CD14-positive monocyte (primary cell): Measurements from ENCODE around the gene CRIM1. TPM values are rescaled to one million over a fixed set of nuclear protein-coding genes. Genes with fewer than 3 reads are reported as not detected.

Experiments used
- DNase-seq, 3 donors: peaks; one replicate each; pipeline ENCODE4 v3.0.0-alpha.2; 2011 to 2022
- H2AFZ ChIP-seq: 2 replicates; pipeline ENCODE4 v1.6.0; 2012; ENCODE audit warnings: mild to moderate bottlenecking, low read depth, low read length, inconsistent platforms; ENCODE audit not compliant: insufficient read depth, poor library complexity, severe bottlenecking
- H3K27ac ChIP-seq, 2 donors: 1 replicate in 1 of 2; 2 replicates in 1 of 2; pipeline ENCODE4 v1.5.1; 2012 to 2013; ENCODE audit warnings: low read length in 2 of 2, control low read depth in 1 of 2, inconsistent platforms in 1 of 2, low read depth in 1 of 2, mild to moderate bottlenecking in 1 of 2
- H3K27me3 ChIP-seq, 2 donors: one replicate each; pipeline versions ENCODE4 v1.6.0 to v1.6.1; 2011 to 2013; ENCODE audit warnings: low read length in 2 of 2; ENCODE audit not compliant: control insufficient read depth in 2 of 2, insufficient read depth in 2 of 2
- H3K36me3 ChIP-seq, 2 donors: replicated peaks in 1 of 2; 1 replicate in 1 of 2; 2 replicates in 1 of 2; pipeline versions ENCODE4 v1.5.1 to v1.6.1; 2012 to 2013; ENCODE audit warnings: low read length in 2 of 2, control low read depth in 1 of 2, inconsistent platforms in 1 of 2, mild to moderate bottlenecking in 1 of 2; ENCODE audit not compliant: insufficient read depth in 2 of 2, control insufficient read depth in 1 of 2
- H3K4me1 ChIP-seq, 2 donors: 1 replicate in 1 of 2; 2 replicates in 1 of 2; pipeline versions ENCODE4 v1.5.1 to v1.6.1; 2012 to 2013; ENCODE audit warnings: low read length in 2 of 2, control low read depth in 1 of 2, inconsistent platforms in 1 of 2, mild to moderate bottlenecking in 1 of 2, moderate library complexity in 1 of 2; ENCODE audit not compliant: insufficient read depth in 2 of 2, control insufficient read depth in 1 of 2
- H3K4me2 ChIP-seq: replicated peaks from 2 replicates; pipeline ENCODE3; 2012; ENCODE audit warnings: low read length, moderate library complexity, mild to moderate bottlenecking; ENCODE audit not compliant: poor library complexity, severe bottlenecking; ENCODE audit errors: extremely low read depth
- H3K4me3 ChIP-seq, 3 experiments: fragments of 200-600 bp in 1 of 3; sonication (generic) in 1 of 3; replicated peaks in 1 of 3; 1 replicate in 2 of 3; 2 replicates in 1 of 3; pipeline ENCODE4 v1.5.1; 2011 to 2013; ENCODE audit warnings: low read length in 3 of 3, mild to moderate bottlenecking in 3 of 3, control low read depth in 2 of 3, low read depth in 2 of 3, inconsistent platforms in 1 of 3, moderate library complexity in 1 of 3
- H3K79me2 ChIP-seq: 2 replicates; pipeline ENCODE4 v1.6.0; 2012; ENCODE audit warnings: mild to moderate bottlenecking, control low read depth, inconsistent platforms, low read length, moderate library complexity; ENCODE audit not compliant: insufficient read depth
- H3K9ac ChIP-seq: 2 replicates; pipeline ENCODE4 v1.6.0; 2017; ENCODE audit warnings: low read length, mild to moderate bottlenecking; ENCODE audit not compliant: insufficient read depth, poor library complexity, severe bottlenecking
- H3K9me3 ChIP-seq, 2 donors: replicated peaks in 1 of 2; 1 replicate in 1 of 2; 2 replicates in 1 of 2; pipeline versions ENCODE4 v1.5.1 to v1.6.1; 2012 to 2013; ENCODE audit warnings: low read length in 2 of 2, control low read depth in 1 of 2; ENCODE audit not compliant: control insufficient read depth in 1 of 2, insufficient read depth in 1 of 2
- H4K20me1 ChIP-seq: 2 replicates; pipeline ENCODE4 v1.6.0; 2012; ENCODE audit warnings: mild to moderate bottlenecking, low read length, control low read depth, moderate library complexity; ENCODE audit not compliant: insufficient read depth
- H3K27ac Mint-ChIP-seq, 7 donors: one replicate each; pipeline ENCODE4 v1.8.0; 2020; ENCODE audit warnings: mild to moderate bottlenecking in 7 of 7, mixed read lengths in 7 of 7, moderate library complexity in 6 of 7, inconsistent platforms in 2 of 7
- H3K27me3 Mint-ChIP-seq, 3 donors: one replicate each; pipeline ENCODE4 v1.8.0; 2021 to 2022; ENCODE audit warnings: low read depth in 3 of 3, mild to moderate bottlenecking in 3 of 3, mixed read lengths in 3 of 3, moderate library complexity in 3 of 3, inconsistent platforms in 1 of 3
- H3K36me3 Mint-ChIP-seq, 2 donors: one replicate each; pipeline ENCODE4 v1.8.0; 2020; ENCODE audit warnings: mixed read lengths in 2 of 2, inconsistent platforms in 1 of 2, mild to moderate bottlenecking in 1 of 2
- H3K4me1 Mint-ChIP-seq: one replicate; pipeline ENCODE4 v1.8.0; 2020; ENCODE audit warnings: mild to moderate bottlenecking, mixed read lengths
- H3K4me3 Mint-ChIP-seq, 2 donors: one replicate each; pipeline ENCODE4 v1.8.0; 2020; ENCODE audit warnings: mild to moderate bottlenecking in 2 of 2, mixed read lengths in 2 of 2, moderate library complexity in 1 of 2
- H3K9me3 Mint-ChIP-seq, 7 donors: one replicate each; pipeline ENCODE4 v1.8.0; 2020 to 2022; ENCODE audit warnings: mixed read lengths in 7 of 7, mild to moderate bottlenecking in 6 of 7, moderate library complexity in 6 of 7, inconsistent platforms in 2 of 7
- WGBS: methylation state at CpG from one replicate; pipeline ENCODE4 v1.1.5; 2013; ENCODE audit warnings: missing lambda C conversion rate; ENCODE audit not compliant: insufficient coverage; 5-methylcytosine and 5-hydroxymethylcytosine counted together
- intact Hi-C, 2 donors: fragments of 100-400 bp; cut with micrococcal nuclease; formaldehyde crosslinking; loops; one replicate each; pipeline versions ENCODE4 v1.15.0 to v1.15.1; 2023
- polyA plus RNA-seq, 3 donors: library from polyadenylated mRNA; depleted of rRNA in 1 of 3; unstranded in 2 of 3; stranded (reverse) in 1 of 3; fragments of 300-500 nt in 2 of 3; fragments of >200 nt in 1 of 3; fragmentation: Illumina TruSeq in 2 of 3; gene quantifications; 1 replicate in 2 of 3; 2 replicates in 1 of 3; pipeline ENCODE4 v1.2.3, GENCODE V29; 2012 to 2021
- TF ChIP-seq, protein P1 (sequence below): fragments of 200-600 bp; IDR thresholded peaks from one replicate; pipeline ENCODE4 v1.8.0; 2022; ENCODE audit warnings: antibody characterized with exemption, mild to moderate bottlenecking

CRIM1 gene
- polyA plus RNA-seq, 3 donors, result 0.08 to 0.27 TPM; not detected in 1

DNA sequence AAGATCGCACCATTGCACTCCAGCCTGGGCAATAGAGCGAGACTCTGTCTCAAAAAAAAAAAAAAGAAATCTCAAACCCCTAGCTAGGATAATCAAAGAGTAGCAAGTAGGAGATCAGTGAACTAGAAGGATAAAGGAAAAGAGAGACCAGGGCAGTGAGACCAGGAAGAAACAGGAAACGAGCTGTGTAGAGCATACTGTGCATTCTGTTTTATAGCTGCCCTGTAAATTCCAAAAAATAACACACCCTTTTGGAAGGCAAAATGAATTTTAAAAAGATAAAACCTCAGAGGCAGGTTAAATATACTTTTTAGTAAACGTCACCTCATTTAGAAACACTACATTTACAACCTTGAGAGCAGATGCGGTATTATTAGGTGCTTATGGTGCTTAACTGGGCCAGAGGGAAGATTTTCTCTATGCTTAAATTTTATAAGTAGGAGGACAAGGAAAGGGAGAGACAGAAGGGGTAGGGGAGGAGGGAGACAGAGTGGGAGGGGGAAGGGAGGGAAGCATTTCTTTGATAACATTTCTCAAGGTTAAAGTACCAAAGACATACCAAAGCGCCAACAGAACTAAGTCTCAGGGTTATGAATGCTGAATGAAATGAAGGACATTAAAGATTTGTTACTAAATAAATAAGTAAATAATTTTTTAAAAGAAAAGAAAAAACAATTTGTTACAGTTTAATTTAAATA is 212.3 kb downstream of the CRIM1 start:
- Histone ChIP-seq H3K27ac (no peak overlapping the region), H3K4me1 (peaks cover 26 to 30% of the 10 kb centered on the region in 2 donors), H3K4me3 (no peak overlapping the region), H3K9me3 (no peaks in the 10 kb centered on the region), H3K27me3 (no peaks in the 10 kb centered on the region), H3K36me3 (peaks cover 37 to 58% of the 10 kb centered on the region in 2 donors), H2AFZ (no peak overlapping the region), H3K79me2 (peaks cover 20% of the 10 kb centered on the region), H3K4me2 (no peak overlapping the region), H4K20me1 (peaks cover 15% of the 10 kb centered on the region), H3K9ac (no peak overlapping the region)
- Mint-ChIP-seq H3K4me1 (peaks cover 28% of the 10 kb centered on the region), H3K4me3 (no peak overlapping the region), H3K9me3 (no peaks in the 10 kb centered on the region), H3K36me3 (peaks cover 59 to 73% of the 10 kb centered on the region in 2 donors), H3K27me3 (peaks cover 0 to 2% (median 0%) of the 10 kb centered on the region in 3 donors), H3K27ac (peak overlapping the region in 1 of 7 donors; percentile 64)
- intact Hi-C loops, result no loop called here
- WGBS, result 60% methylated on average over 1 of the region's 6 CpGs
- no peak for DNase-seq
- TF ChIP-seq, protein P1, sequence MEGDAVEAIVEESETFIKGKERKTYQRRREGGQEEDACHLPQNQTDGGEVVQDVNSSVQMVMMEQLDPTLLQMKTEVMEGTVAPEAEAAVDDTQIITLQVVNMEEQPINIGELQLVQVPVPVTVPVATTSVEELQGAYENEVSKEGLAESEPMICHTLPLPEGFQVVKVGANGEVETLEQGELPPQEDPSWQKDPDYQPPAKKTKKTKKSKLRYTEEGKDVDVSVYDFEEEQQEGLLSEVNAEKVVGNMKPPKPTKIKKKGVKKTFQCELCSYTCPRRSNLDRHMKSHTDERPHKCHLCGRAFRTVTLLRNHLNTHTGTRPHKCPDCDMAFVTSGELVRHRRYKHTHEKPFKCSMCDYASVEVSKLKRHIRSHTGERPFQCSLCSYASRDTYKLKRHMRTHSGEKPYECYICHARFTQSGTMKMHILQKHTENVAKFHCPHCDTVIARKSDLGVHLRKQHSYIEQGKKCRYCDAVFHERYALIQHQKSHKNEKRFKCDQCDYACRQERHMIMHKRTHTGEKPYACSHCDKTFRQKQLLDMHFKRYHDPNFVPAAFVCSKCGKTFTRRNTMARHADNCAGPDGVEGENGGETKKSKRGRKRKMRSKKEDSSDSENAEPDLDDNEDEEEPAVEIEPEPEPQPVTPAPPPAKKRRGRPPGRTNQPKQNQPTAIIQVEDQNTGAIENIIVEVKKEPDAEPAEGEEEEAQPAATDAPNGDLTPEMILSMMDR, result no peak

DNA sequence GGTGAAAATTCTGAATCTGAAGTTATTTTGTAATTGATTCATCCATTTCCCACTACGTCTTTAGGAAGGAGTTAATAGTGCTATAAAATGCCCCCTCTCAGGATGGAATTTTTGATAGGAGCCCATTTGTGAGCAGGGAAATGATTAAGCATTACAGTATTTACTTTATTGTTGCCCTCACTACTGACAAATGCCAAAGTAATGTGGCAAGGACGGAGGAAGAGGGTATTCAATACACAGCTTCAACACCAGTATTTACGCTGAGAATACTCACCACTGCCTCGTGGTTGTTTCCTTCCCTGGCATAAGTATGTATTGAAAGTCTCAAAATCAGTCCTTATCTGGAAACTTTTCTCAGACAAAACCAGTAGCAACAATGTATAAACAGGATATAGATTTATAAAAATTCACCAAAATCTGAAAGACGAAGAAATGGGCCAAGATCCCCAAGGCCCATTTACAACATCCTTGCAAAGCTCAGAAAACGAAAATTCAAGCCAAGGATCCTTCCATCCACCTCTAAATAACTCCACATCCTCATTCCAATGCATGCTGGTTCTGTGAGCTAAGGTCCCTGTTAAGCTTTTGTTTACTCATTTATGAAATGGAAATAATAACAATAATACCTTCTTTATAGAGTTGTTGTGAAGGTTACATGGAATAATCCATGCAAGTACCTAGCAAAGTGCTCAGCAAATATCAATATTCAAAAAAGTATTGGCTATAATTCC is 213.1 kb downstream of the CRIM1 start:
- Mint-ChIP-seq H3K4me3 (no peak overlapping the region), H3K27me3 (peaks cover 0 to 2% (median 0%) of the 10 kb centered on the region in 3 donors), H3K4me1 (peaks cover 20% of the 10 kb centered on the region), H3K9me3 (no peaks in the 10 kb centered on the region), H3K27ac (no peak overlapping the region), H3K36me3 (peaks cover 67 to 76% of the 10 kb centered on the region in 2 donors)
- H3K79me2 ChIP-seq, result peaks cover 13% of the 10 kb centered on the region
- H3K27ac ChIP-seq, result no peak overlapping the region
- no peak for DNase-seq
- no peak overlapping the region for H2AFZ ChIP-seq
- 100% methylated on average over 1 of the region's 6 CpGs for WGBS
- H3K4me1 ChIP-seq, result peaks cover 18 to 22% of the 10 kb centered on the region in 2 donors
- no peaks in the 10 kb centered on the region for H3K27me3 ChIP-seq
- intact Hi-C loops, result no loop called here
- H4K20me1 ChIP-seq, result peaks cover 22% of the 10 kb centered on the region
- no peak overlapping the region for H3K9ac ChIP-seq
- H3K36me3 ChIP-seq, result peaks cover 45 to 66% of the 10 kb centered on the region in 2 donors
- H3K4me2 ChIP-seq, result no peak overlapping the region
- no peak overlapping the region for H3K4me3 ChIP-seq
- TF ChIP-seq, protein P1, result no peak
- H3K9me3 ChIP-seq, result no peaks in the 10 kb centered on the region
